A549 (cell line): Measurements from ENCODE around the gene ATP6V1G3.

ENCODE experiments used
- CEBPB ChIP-seq, 2 experiments: fragments of >200 bp in 1 of 2; sonication (Bioruptor Twin) in 1 of 2; formaldehyde crosslinking in 1 of 2; IDR thresholded peaks; 2 replicates each; pipeline ENCODE4 v1.6.1; 2012 to 2016
- EP300 ChIP-seq, 2 experiments: fragments of >200 bp; sonication (Bioruptor Twin); formaldehyde crosslinking; IDR thresholded peaks; 2 replicates in 1 of 2; 3 replicates in 1 of 2; pipeline ENCODE4 v1.6.1; 2016 to 2017
- MYC ChIP-seq: IDR thresholded peaks from 2 replicates; pipeline ENCODE4 v1.6.1; 2012; ENCODE audit warnings: mild to moderate bottlenecking, inconsistent platforms, low read length, improper control_type of control experiment, borderline replicate concordance
- PHF8 ChIP-seq: fragments of 200-600 bp; sonication (generic); IDR thresholded peaks from 2 replicates; pipeline ENCODE4 v1.6.1; 2016; ENCODE audit warnings: low read depth, mild to moderate bottlenecking, antibody characterized with exemption, moderate library complexity, borderline replicate concordance
- POLR2A ChIP-seq: IDR thresholded peaks from 2 replicates; pipeline ENCODE4 v1.6.1; 2012; ENCODE audit warnings: mild to moderate bottlenecking, low read length
- RAD21 ChIP-seq, 2 experiments: fragments of >200 bp in 1 of 2; sonication (Bioruptor Twin) in 1 of 2; formaldehyde crosslinking in 1 of 2; IDR thresholded peaks in 1 of 2; conservative IDR thresholded peaks in 1 of 2; 2 replicates in 1 of 2; 3 replicates in 1 of 2; pipeline ENCODE4 v1.6.1; 2012 to 2018; ENCODE audit warnings: inconsistent platforms in 1 of 2
- ZC3H11A ChIP-seq: fragments of 450-650 bp; IDR thresholded peaks from 2 replicates; pipeline ENCODE4 v1.6.1; 2014; ENCODE audit warnings: antibody characterized with exemption, mild to moderate bottlenecking
- TF ChIP-seq, protein P1 (sequence below): fragments of >200 bp; sonication (Bioruptor Twin); formaldehyde crosslinking; IDR thresholded peaks from 3 replicates; pipeline ENCODE4 v1.5.1; 2016
- TF ChIP-seq, protein P2 (sequence below): fragments of 200-600 bp; sonication (generic); IDR thresholded peaks from 2 replicates; pipeline ENCODE4 v1.6.1; 2016; ENCODE audit warnings: antibody characterized with exemption, mild to moderate bottlenecking, moderate library complexity
- TF ChIP-seq, protein P3 (sequence below): IDR thresholded peaks from 2 replicates; pipeline ENCODE4 v1.6.1; 2012
- TF ChIP-seq, protein P4 (sequence below): fragments of 450-650 bp; IDR thresholded peaks from 2 replicates; pipeline ENCODE4 v1.6.1; 2014; ENCODE audit warnings: antibody characterized with exemption

DNA sequence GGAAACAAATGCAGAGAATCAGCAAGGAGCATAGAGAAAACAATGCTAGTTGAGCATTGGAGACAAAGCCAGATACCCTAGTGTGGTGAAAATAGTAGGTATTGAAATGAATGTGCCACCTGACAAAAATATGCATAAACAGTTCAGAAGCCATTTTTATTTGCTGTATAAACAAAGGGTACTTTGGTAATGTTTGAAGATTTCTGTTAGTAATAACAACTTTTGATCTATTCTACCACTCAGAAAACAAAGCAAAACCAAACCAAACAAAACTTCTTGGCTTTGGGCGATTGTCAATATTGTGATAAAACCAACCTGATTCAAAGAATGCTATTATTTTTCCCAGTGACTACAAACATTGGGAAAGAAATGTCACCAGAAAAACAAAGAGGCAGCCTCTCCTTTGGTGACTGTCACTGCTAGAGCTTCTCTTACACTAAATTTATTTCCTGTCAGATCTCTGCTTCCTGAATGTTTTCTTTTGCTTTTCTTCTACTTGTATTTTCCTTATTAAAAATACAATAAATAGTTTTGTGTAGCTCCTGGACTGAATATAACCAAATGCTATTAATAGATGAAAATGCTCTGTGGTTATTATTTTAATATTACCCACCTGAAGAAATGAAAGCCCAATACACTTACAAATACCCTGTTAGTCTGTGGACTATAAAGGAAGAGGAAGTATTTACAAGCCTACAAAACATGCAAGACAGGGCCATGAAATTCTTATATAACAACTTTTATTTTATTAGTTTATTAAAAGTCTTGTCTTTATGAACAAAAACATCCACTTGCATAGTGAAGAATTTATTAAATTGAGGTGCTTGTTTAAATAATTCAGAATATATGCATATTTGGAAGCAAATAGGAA, 5.7 kb downstream of the ATP6V1G3 start:
- TF ChIP-seq, protein P1, sequence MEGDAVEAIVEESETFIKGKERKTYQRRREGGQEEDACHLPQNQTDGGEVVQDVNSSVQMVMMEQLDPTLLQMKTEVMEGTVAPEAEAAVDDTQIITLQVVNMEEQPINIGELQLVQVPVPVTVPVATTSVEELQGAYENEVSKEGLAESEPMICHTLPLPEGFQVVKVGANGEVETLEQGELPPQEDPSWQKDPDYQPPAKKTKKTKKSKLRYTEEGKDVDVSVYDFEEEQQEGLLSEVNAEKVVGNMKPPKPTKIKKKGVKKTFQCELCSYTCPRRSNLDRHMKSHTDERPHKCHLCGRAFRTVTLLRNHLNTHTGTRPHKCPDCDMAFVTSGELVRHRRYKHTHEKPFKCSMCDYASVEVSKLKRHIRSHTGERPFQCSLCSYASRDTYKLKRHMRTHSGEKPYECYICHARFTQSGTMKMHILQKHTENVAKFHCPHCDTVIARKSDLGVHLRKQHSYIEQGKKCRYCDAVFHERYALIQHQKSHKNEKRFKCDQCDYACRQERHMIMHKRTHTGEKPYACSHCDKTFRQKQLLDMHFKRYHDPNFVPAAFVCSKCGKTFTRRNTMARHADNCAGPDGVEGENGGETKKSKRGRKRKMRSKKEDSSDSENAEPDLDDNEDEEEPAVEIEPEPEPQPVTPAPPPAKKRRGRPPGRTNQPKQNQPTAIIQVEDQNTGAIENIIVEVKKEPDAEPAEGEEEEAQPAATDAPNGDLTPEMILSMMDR, result no peak
- TF ChIP-seq ZC3H11A (no peak), EP300 (IDR thresholded peaks at IDR 0.05) (no peak), POLR2A (no peak), RAD21 (conservative IDR thresholded peaks at IDR 0.05 in 1 of 2, IDR thresholded peaks at IDR 0.05 in 1 of 2) (no peak), CEBPB (IDR thresholded peaks at IDR 0.05) (no peak), MYC (no peak), PHF8 (no peak)
- TF ChIP-seq, protein P2, sequence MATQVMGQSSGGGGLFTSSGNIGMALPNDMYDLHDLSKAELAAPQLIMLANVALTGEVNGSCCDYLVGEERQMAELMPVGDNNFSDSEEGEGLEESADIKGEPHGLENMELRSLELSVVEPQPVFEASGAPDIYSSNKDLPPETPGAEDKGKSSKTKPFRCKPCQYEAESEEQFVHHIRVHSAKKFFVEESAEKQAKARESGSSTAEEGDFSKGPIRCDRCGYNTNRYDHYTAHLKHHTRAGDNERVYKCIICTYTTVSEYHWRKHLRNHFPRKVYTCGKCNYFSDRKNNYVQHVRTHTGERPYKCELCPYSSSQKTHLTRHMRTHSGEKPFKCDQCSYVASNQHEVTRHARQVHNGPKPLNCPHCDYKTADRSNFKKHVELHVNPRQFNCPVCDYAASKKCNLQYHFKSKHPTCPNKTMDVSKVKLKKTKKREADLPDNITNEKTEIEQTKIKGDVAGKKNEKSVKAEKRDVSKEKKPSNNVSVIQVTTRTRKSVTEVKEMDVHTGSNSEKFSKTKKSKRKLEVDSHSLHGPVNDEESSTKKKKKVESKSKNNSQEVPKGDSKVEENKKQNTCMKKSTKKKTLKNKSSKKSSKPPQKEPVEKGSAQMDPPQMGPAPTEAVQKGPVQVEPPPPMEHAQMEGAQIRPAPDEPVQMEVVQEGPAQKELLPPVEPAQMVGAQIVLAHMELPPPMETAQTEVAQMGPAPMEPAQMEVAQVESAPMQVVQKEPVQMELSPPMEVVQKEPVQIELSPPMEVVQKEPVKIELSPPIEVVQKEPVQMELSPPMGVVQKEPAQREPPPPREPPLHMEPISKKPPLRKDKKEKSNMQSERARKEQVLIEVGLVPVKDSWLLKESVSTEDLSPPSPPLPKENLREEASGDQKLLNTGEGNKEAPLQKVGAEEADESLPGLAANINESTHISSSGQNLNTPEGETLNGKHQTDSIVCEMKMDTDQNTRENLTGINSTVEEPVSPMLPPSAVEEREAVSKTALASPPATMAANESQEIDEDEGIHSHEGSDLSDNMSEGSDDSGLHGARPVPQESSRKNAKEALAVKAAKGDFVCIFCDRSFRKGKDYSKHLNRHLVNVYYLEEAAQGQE, result no peak
- TF ChIP-seq, protein P3, sequence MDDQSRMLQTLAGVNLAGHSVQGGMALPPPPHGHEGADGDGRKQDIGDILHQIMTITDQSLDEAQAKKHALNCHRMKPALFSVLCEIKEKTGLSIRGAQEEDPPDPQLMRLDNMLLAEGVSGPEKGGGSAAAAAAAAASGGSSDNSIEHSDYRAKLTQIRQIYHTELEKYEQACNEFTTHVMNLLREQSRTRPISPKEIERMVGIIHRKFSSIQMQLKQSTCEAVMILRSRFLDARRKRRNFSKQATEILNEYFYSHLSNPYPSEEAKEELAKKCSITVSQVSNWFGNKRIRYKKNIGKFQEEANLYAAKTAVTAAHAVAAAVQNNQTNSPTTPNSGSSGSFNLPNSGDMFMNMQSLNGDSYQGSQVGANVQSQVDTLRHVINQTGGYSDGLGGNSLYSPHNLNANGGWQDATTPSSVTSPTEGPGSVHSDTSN, result no peak
- TF ChIP-seq, protein P4, sequence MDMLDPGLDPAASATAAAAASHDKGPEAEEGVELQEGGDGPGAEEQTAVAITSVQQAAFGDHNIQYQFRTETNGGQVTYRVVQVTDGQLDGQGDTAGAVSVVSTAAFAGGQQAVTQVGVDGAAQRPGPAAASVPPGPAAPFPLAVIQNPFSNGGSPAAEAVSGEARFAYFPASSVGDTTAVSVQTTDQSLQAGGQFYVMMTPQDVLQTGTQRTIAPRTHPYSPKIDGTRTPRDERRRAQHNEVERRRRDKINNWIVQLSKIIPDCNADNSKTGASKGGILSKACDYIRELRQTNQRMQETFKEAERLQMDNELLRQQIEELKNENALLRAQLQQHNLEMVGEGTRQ, result no peak
